ACHN (cell line): ENCODE results near the gene NFKBIL1.

Experiments
- DNase-seq: peaks from one replicate; pipeline ENCODE4 v3.0.0-alpha.2; 2015
- in situ Hi-C: cut with HindIII; loops from 2 replicates; pipeline ENCODE4 v1.10.0; 2017; ENCODE audit warnings: low sequenced_read_pairs, low pct_ligation_motif_present, low pct_unique_long_range_greater_than_20kb

Gene NFKBIL1

GRCh38 chr6:31592396-31592771 lies 45.0 kb downstream of the NFKBIL1 start:
- DNase-seq = no peak
- in situ Hi-C loops = no loop called here

GRCh38 chr6:31597006-31597405 lies 49.6 kb downstream of the NFKBIL1 start:
- in situ Hi-C loops = no loop called here
- peak; percentile 41 for DNase-seq

GRCh38 chr6:31607317-31607716 lies 59.9 kb downstream of the NFKBIL1 start:
- DNase-seq = no peak
- in situ Hi-C loops = no loop called here
